HG02588 (cell line): Measurements from ENCODE around the gene VAV3.
"Not testable (repeated sequence)": the region's sequence is repeated elsewhere in the genome, so short reads cannot be mapped to it uniquely, and the experiment has no call there.

Experiments used
- ATAC-seq: cut with Tn5 transposase; IDR thresholded peaks from one replicate; pipeline ENCODE4 v1.9.1; 2021; ENCODE audit warnings: mild to moderate bottlenecking, moderate library complexity; ENCODE audit not compliant: unreplicated experiment

VAV3 gene

DNA sequence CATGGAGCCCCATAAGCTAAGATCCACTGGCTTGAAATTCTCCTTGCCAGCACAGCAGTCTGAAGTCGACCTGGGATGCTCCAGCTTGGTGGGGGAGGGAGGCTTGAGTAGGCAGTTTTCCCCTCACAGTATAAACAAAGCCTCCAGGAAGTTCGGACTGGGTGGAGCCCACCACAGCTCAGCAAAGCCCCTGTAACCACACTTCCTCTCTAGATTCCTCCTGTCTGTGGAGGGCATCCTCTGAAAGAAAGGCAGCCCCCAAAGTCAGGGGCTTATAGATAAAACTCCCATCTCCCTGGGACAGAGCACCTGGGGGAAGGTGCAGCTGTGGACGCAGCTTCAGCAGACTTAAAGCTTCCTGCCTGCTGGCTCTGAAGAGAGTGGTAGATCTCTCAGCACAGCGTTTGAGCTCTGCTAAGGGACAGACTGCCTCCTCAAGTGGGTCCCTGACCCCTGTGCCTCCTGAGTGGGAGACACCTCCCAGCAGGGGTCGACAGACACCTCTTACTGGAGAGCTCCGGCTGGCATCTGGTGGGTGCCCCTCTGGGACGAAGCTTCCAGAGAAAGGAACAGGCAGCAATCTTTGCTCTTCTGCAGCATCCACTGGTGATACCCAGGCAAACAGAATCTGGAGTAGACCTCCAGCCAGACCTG, 120.3 kb downstream of the VAV3 start:
- ATAC-seq = not testable (repeated sequence)

DNA sequence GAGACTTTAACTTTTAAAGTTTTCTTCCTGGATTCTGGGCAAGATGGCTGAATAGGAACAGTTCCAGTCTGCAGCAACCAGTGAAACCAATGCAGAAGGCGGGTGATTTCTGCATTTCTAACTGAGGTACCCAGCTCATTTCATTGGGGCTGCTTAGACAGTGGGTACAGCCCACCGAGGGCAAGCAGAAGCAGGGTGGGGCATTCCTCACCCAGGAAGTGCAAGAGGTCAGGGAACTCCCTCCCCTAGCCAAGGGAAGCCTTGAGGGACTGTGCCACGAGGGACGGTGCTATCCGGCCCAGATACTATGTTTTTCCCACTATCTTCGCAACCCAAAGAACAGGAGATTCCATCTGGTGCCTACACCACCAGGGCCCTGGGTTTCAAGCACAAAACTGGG, 121.0 kb downstream of the VAV3 start:
- ATAC-seq = no peak

DNA sequence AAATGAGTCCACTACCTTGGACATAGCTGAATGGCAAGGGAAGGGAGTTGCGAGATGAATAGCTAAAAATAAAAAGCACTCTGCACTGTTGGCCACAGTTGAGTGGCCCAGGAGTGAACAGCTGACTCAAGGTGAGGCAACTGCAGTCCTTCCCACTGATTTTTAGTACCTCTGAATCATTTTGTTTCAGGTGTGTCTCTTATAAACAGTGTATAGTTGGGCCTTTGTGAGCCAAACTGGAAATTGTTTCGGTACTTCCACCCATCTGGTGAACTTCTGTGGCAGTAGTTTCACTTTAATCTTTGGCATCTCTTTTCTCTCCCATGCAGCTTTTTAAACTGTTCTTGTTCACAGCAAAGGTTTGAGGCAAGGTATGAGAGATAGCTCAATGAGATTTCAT, 122.7 kb downstream of the VAV3 start:
- ATAC-seq = no peak

DNA sequence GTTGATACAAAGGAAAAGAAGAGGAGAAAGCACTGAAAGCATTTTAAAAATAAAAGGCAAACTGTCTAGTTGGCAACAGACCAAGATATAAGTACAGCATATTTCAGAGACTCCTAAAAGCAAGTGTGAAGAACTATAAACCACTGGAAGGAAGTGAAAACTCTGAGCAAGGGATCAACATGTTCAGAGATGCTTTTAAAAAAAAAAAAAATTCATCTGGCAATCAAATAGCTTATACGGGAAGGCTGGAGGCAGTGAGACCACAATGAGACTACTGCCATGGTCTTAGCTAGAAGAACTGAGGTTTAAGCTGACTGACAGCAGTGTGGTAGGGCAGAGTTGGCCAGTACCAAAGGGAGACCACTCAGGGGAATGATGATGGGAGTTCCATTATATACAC, 124.3 kb downstream of the VAV3 start:
- no peak for ATAC-seq

DNA sequence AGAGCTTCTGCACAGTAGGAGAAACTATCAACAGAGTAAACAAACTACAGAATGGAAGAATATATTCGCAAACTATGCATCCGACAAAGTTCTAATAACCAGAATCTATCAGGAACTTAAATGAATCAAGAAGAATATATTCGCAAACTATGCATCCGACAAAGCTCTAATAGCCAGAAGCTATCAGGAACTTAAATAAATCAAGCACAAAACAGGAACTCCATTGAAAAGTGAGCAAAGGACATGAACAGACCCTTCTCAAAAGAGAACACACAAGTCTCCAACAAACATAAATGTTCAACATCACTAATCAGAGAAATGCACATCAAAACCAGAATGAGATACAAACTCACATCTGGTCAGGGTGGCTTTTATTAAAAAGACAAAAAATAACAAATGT, 126.9 kb downstream of the VAV3 start:
- no peak for ATAC-seq

DNA sequence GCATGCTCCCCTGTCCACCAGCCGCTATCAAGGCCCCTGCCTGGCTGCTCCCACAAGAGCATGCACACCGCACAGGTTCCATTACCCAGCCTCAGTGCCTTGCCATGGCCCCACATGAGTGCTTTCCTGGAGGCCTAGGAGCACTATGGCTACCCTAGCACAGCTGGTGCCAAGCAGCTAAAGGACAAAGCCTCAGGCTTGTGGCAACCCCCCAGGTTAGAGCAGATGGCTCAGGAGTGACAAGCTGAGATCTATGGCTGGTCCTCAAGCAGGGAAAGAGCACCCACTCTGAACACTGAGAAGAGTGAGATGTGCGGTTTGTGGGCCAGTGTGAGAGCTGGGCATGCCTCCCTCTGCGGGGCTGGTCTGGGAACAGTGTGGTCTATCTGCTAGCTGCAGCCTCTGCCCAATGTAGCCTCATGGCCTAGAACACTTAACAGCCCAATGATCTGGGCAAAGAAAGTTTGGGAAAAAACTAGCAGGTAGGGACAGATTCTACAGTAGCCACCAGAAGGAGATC, 129.8 kb downstream of the VAV3 start:
- ATAC-seq = no peak

DNA sequence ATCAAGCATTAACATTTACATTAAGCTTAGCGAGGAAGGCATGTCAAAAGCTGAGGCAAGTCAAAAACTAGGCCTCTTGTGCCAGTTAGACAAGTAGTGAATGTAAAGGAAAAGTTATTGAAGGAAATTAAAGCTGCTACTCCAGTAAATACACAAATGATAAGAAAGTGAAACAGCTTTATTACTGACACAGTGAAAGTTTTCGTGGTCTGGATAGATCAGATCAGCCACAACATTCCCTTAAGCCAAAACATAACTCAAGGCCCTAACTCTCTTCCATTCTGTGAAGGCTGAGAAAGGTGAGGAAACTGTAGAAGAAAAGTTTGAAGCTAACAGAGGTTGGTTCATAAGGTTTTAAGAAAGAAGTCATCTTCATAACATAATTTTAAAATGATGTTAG, 131.9 kb downstream of the VAV3 start:
- ATAC-seq = no peak

DNA sequence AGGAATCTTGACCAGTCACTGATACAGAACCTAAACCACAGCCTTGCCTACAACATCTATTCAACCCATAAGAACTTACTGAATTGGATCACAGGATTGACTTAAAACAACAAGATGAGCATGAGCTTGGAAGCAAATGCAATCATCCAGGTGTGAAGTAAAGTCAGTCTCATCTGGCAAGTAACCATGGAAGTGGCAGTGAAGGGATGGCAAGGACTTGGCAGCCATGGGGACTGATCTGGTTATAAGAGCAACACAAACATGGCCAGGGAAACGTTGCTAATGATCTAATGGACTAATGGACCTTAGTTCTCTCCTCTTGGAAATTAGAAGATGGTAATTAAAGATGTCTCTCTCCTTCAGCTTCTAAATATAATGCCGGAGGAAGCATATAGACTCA, 133.1 kb downstream of the VAV3 start:
- ATAC-seq = no peak

DNA sequence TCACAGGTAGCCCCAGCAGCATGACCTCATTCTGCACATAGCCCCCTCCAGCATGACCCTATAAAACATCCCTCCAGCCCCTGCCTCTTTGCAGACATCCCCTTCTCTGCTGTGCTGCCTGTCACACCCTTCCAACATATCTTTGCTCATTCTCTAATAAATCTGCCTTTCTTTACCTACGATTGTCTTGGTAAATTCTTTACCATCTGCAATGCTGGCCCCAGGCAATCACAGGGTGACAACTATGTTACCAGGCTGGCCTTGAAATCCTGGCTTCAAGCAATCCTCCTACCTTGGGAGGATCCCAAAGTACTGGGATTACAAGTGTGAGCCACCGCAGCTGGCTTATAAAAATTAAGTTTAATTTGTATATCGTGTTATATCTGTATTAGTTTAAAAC, 134.5 kb downstream of the VAV3 start:
- ATAC-seq = no peak

DNA sequence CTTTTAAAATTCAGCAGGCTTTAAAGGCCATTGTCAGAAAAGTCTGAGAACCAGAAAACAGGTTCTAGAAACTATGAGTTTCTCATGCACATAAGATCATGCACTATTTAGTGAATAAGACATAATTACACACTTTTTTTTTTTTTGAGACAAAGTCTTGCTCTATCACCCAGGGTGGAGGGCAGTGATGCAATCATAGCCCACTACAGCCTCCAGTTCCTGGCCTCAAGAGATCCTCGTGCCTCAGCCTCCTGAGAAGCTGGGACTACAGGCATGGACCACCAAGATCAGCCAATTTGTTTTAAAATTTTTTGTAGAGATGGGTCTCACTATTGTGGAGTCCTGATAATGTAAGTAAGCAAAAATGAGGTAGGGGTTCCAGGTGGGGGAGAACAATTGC, 134.9 kb downstream of the VAV3 start:
- no peak for ATAC-seq

DNA sequence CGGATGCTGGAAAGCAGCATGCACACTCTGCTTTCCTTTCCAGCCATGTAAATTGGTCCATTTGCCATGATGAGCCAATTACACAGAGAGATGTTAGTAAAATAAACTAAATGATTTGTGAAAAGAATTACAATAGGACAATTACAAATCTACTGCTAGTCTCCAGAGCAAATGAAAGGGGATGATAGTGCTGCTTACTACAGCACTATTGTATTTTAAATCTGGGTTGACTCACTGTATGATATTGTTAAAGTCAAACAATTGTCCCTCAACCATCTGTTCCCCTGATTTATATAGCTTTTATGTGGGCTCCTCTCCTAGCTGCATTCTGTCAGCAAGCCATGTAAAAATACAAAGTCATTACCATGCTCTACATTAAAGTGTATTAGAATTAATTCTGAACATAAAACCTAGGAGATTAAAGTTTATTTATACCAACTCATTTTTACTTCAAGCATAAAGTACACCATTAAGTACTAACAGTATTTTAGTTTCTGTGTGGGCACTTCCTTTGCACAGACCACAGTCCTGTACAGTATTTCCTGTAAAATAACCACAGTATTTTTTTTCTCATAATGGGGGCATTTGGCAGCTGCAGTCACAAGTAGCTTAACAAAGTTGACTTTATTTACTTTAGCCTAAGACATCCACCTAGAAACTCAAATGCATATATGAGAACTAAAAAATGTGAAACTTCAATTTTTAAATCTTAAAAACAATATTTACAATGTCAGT, 135.8 kb downstream of the VAV3 start:
- no peak for ATAC-seq

DNA sequence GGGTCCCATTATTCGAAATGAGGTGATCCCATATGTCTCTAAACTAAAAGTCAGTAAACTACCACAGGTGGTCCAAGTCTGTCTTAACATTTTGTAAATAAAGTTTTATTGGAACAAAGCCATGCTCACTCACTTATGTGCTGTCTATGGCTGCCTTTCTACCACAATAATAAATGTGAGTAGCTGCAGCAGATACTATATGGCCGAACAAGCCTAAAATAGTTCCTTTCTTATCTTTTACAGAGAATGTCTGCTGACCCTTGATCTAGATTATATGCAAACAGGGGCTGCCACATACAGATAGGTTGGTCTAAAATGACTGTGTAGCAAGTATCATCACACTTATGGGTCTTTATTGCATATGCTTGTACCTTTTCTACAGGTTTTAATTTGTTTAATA, 140.0 kb downstream of the VAV3 start:
- no peak for ATAC-seq

DNA sequence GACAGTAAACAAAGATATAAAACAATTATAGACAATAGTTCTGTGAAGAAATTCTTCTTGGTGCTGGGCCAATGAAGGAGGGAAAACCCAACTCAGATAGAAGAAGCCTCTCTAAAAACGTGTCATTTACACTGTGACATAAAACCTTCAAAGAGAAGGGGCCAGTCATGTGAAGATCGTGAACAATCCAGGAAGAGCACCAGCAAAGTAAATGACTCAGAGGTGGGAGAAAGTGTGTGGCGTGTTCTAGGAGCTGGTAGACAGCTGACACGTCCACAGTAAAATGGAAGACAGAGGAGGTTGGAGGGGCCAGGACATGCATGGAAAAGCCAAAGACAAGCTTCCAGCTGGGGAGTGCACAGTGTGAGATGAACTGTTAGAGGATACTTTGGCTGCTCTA, 143.6 kb downstream of the VAV3 start:
- ATAC-seq = no peak

DNA sequence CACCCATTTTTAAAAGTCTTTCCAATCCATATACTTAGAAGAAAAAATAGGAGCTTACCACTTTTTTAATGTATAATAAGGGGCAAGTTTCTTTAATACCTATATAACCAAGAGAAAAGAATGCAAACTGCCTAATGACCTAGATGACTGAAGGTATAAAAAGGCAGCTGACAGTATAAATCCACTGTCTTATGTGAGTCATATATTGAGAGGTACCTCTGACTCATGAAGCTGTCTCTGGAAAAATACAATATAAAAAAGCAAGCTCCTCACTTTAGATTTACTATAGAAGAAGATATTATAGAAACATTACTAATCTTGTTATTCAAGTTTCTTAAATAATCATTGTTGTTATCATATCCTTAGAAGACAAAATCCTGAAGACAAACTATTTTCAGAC, 144.2 kb downstream of the VAV3 start:
- ATAC-seq = no peak

DNA sequence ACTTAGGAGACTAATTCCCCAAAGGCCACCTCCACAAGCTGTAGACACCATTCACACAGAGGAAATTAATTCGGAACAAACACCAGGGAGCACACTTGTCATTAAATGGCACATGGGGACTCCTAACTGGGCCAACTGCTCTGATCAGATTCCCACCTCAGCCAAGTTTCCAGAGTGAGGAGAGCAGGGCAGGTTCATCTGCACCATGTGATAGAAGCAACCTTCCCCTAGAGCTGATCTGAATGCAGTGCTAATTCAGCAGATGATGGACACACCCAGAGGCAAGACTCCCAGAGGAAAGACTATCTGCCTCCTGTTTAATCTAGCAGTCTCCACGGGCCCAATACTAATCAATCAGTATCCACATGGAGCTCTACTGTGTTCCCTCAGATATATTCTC, 147.0 kb downstream of the VAV3 start:
- no peak for ATAC-seq

DNA sequence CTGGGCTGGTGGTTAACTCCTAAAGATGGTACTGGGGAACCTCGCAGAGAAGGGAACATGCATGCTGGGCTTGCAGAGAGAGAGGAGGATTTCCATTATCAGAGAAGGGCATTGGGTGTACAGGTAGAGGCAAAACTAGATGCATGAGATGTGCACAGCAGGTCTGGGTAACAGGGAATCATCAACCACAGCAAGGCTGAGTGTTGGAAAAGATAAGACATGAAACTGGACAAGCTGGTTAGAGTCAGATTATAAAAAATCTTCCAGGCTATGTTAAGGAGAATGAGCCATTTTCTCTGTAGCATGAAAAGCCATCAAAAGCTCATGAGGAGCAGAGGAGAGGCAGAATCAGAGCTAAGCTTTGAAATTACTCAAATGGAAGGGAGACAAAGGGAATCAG, 147.8 kb downstream of the VAV3 start:
- ATAC-seq = no peak

DNA sequence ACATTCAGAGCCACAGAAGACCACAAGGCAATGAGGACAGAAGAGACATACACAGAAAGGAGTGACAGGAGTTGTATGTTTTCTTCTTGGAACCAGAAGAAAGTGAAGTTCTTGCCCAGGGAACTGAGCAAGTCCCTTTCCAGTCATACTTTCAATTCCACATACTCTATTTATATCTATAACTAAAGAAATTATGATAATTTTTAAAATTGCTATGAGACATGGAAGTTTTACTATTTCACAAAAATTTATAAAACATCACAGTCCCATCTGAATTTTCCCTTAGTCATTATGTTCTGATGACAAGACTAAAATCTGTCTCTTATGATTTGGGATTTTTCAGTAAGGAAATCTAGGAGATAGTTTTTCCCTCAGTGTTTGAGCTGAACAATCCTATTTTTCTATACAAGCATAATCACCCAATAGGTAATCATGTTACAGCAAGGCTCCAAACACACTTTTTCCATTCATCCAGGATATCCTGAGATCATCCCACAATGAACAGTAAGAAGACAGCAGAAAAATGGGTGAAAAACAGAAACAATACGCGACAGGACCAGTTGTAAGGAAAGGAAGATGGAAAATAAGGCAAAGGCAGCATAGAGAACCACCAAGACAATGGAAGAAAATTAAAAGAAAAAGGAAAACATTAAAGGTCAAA, 154.6 kb downstream of the VAV3 start:
- ATAC-seq = no peak

DNA sequence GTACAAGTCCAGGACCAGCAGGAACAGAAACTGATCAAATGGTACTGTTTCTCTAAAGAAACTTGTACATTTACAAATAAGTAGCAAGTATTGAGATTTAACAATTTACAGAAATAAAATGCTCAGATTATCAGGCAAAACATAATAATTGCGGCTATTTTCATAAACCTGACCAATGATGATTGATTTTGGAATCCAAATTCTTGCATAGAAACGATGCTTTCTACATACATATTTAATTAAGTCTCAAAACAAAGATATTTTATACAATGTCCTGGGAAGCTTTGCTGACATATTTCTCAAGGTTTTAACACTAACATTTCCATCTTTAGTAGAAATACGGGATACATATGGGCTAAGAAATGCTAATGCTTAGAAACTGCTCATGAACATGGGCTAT, 157.1 kb downstream of the VAV3 start:
- no peak for ATAC-seq

DNA sequence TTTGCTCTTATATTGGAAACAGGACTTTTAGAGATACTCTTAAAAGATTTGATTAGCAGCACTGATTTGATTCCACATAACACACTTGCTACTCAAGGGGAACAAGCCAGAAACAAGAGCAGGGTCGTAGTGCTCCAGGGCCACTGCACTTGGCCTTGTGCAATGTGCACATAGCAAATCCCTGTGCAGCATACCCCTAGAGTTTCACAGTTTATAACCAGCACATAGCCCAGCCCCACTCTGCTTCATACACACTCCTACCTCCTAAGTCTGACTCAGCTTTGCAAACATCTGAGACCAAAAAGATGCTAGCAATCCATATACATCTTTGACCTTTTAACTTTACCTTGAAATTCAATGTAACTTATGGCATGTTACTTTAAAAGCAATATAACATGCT, 157.6 kb downstream of the VAV3 start:
- ATAC-seq = no peak

DNA sequence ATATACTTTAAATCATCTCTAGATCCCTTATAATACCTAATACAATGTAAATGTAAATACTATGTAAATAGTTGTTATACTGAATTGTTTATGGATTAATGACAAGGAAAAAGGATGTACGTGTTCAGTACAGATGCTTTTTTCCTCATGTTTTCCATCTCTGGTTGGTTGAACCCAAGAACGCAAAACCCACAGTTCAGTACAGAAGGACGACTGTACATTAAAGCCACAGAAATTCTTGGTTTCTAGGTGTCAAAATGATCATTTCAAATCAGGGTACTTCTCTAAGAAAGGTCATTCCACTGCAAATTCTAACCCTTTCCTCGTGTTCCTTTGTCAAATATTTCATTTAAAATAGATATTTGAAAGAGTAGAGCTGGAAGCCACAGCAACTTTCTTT, 158.1 kb downstream of the VAV3 start:
- ATAC-seq = no peak

DNA sequence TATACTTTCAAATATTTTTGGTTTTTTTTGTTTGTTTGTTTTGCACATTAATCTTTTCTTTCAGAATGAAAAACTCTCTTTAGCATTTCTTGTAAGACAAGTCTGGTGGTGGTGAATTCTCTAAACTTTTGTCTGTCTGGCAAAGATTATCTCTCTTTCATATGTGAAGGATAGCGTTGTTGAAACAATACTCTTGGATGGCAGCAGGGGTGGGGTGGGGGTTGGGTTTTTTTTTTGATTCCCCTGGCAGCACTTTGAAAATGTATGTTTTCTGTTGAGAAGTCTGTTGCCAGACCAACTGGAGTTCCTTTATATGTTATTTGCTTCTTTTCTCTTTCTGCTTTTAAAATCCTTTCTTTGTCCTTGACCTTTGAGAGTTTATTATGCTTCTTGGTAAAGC, 160.2 kb downstream of the VAV3 start:
- no peak for ATAC-seq

DNA sequence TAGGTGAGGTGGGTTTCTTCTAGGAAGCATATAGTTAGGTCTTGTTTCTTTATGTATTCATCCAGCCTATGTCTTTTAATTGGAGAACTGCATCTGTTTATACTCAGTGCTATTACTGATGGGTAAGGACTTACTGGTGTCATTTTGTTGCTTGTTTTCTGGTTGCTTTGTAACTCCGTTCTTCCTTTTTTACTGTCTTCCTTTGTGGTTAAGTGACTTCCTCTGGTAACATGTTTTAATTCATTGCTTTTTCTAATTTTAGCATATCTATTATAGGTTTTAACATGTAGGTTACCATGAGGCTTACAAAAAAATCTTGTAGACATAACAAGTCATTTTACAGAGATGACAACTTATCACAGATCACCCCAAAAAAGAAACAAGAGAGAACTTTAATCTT, 160.8 kb downstream of the VAV3 start:
- no peak for ATAC-seq
